IMR-90 (cell line): ENCODE results near the gene CDK5RAP2. TPM values are rescaled to one million over a fixed set of nuclear protein-coding genes. Genes with fewer than 3 reads are reported as not detected.

Experiments used
- ATAC-seq: fragments of 200-7000 bp; cut with Tn5 transposase; 2 replicates; pipeline ENCODE4 v1.9.1; 2020; ENCODE audit warnings: low read depth, mild to moderate bottlenecking, moderate library complexity
- BruUV-seq: library from RNA; stranded (reverse); fragments of 400-500 nt; replicated peaks from 2 replicates; lab custom pipeline; 2021; lab: Mats Ljungman, UMichigan
- CTCF ChIA-PET: fragments of 300-600 bp; formaldehyde crosslinking; extraction: SDS; loops from one replicate; lab custom pipeline; 2021; ENCODE audit warnings: antibody characterized with exemption; lab: Yijun Ruan, JAX
- POLR2A ChIA-PET: fragments of 300-600 bp; sonication (Branson Sonifier 250); formaldehyde crosslinking; loops from one replicate; lab custom pipeline; 2022; ENCODE audit warnings: antibody characterized with exemption; ENCODE audit not compliant: unreplicated experiment; lab: Charles Lee
- DNase-seq: peaks from one replicate; pipeline ENCODE4 v3.0.0; 2013
- H2AFZ ChIP-seq: replicated peaks from 2 replicates; pipeline ENCODE3; 2013; ENCODE audit warnings: low read length, mild to moderate bottlenecking; ENCODE audit not compliant: poor library complexity
- H2AK5ac ChIP-seq: 2 replicates; pipeline ENCODE4 v1.6.1; 2013; ENCODE audit warnings: low read depth, low read length, inconsistent platforms
- H2AK9ac ChIP-seq: replicated peaks from 2 replicates; pipeline ENCODE3; 2013; ENCODE audit warnings: mild to moderate bottlenecking, low read depth, low read length, moderate library complexity; ENCODE audit not compliant: poor library complexity
- H2BK120ac ChIP-seq: 2 replicates; pipeline ENCODE4 v1.6.1; 2013; ENCODE audit warnings: low read depth, low read length, inconsistent platforms
- H2BK15ac ChIP-seq: 3 replicates; pipeline ENCODE4 v1.6.1; 2013; ENCODE audit warnings: low read depth, low read length, inconsistent platforms
- H2BK20ac ChIP-seq: 2 replicates; pipeline ENCODE4 v1.6.1; 2013; ENCODE audit warnings: low read depth, mild to moderate bottlenecking, inconsistent platforms, low read length, moderate library complexity
- H2BK5ac ChIP-seq: 2 replicates; pipeline ENCODE4 v1.6.1; 2013; ENCODE audit warnings: mild to moderate bottlenecking, low read depth, low read length, inconsistent platforms; ENCODE audit not compliant: poor library complexity, severe bottlenecking
- H3K14ac ChIP-seq: replicated peaks from 2 replicates; pipeline ENCODE4 v1.6.1; 2013; ENCODE audit warnings: low read depth, low read length, inconsistent platforms
- H3K18ac ChIP-seq: 2 replicates; pipeline ENCODE4 v1.6.1; 2013; ENCODE audit warnings: low read depth, low read length, control low read depth
- H3K23ac ChIP-seq: 2 replicates; pipeline ENCODE4 v1.6.1; 2013; ENCODE audit warnings: low read depth, low read length, inconsistent platforms
- H3K27ac ChIP-seq: 2 replicates; pipeline ENCODE4 v1.5.1; 2013; ENCODE audit warnings: mild to moderate bottlenecking, control low read depth, low read length; ENCODE audit not compliant: insufficient read depth
- H3K27me3 ChIP-seq: 2 replicates; pipeline ENCODE4 v1.6.1; 2013; ENCODE audit warnings: low read length; ENCODE audit not compliant: control insufficient read depth, insufficient read depth
- H3K36me3 ChIP-seq: 2 replicates; pipeline ENCODE4 v1.6.1; 2013; ENCODE audit warnings: low read length, mixed read lengths; ENCODE audit not compliant: control insufficient read depth, insufficient read depth
- H3K4ac ChIP-seq: 2 replicates; pipeline ENCODE4 v1.6.1; 2013; ENCODE audit warnings: low read depth, low read length, inconsistent platforms
- H3K4me1 ChIP-seq: 2 replicates; pipeline ENCODE4 v1.6.1; 2013; ENCODE audit warnings: low read length, mixed read lengths; ENCODE audit not compliant: control insufficient read depth, insufficient read depth
- H3K4me2 ChIP-seq: 2 replicates; pipeline ENCODE4 v1.6.1; 2013; ENCODE audit warnings: low read depth, mild to moderate bottlenecking, control low read depth, low read length, moderate library complexity
- H3K4me3 ChIP-seq: 2 replicates; pipeline ENCODE4 v1.5.1; 2013; ENCODE audit warnings: low read depth, mild to moderate bottlenecking, control low read depth, low read length, moderate library complexity; ENCODE audit not compliant: insufficient read depth
- H3K56ac ChIP-seq: 2 replicates; pipeline ENCODE4 v1.6.1; 2013; ENCODE audit warnings: low read length, inconsistent platforms; ENCODE audit not compliant: insufficient read depth; ENCODE audit errors: extremely low read depth
- H3K79me1 ChIP-seq, 2 experiments: 2 replicates each; pipeline ENCODE4 v1.6.1; 2013; ENCODE audit warnings: low read length in 2 of 2, inconsistent platforms in 1 of 2, low read depth in 1 of 2
- H3K9ac ChIP-seq: 2 replicates; pipeline ENCODE4 v1.6.1; 2013; ENCODE audit warnings: low read depth, low read length, control low read depth
- H3K9me1 ChIP-seq: 2 replicates; pipeline ENCODE4 v1.6.1; 2013; ENCODE audit warnings: low read length, inconsistent platforms; ENCODE audit not compliant: insufficient read depth
- H3K9me3 ChIP-seq: 2 replicates; pipeline ENCODE4 v1.6.1; 2013; ENCODE audit warnings: low read length; ENCODE audit not compliant: control insufficient read depth, insufficient read depth
- H4K20me1 ChIP-seq: 2 replicates; pipeline ENCODE4 v1.6.1; 2013; ENCODE audit warnings: low read length, inconsistent platforms; ENCODE audit not compliant: insufficient read depth
- H4K5ac ChIP-seq: 2 replicates; pipeline ENCODE4 v1.6.1; 2013; ENCODE audit warnings: mild to moderate bottlenecking, low read depth, low read length, control low read depth
- H4K8ac ChIP-seq, 2 experiments: 2 replicates each; pipeline ENCODE4 v1.6.1; 2013; ENCODE audit warnings: low read depth in 2 of 2, low read length in 2 of 2, control low read depth in 1 of 2, inconsistent platforms in 1 of 2
- H4K91ac ChIP-seq: 2 replicates; pipeline ENCODE4 v1.6.1; 2013; ENCODE audit warnings: low read depth, low read length, inconsistent platforms; ENCODE audit not compliant: insufficient read depth
- CEBPB ChIP-seq: IDR thresholded peaks from 2 replicates; pipeline ENCODE4 v1.6.1; 2012; ENCODE audit warnings: low read depth, low read length, improper control_type of control experiment
- NFE2L2 ChIP-seq: fragments of 150-350 bp; IDR thresholded peaks from 2 replicates; pipeline ENCODE4 v1.6.1; 2016; ENCODE audit warnings: low read depth, mild to moderate bottlenecking, low read length
- dilution Hi-C: fragments of 300-500 bp; cut with HindIII; formaldehyde crosslinking; loops from one replicate; pipeline ENCODE4 v1.14.3; 2018; ENCODE audit warnings: low sequenced_read_pairs; ENCODE audit not compliant: unreplicated experiment
- in situ Hi-C: fragments of 300-500 bp; cut with MboI; formaldehyde crosslinking; loops from 3 replicates; pipeline ENCODE4 v1.14.3; 2019; ENCODE audit warnings: low sequenced_read_pairs, inconsistent platforms, mixed read lengths
- intact Hi-C: fragments of 100-400 bp; cut with micrococcal nuclease; formaldehyde crosslinking; loops from 2 replicates; pipeline ENCODE4 v1.10.0; 2022
- polyA plus RNA-seq, 3 experiments: library from polyadenylated mRNA; depleted of rRNA; stranded (reverse); fragments of >200 nt; gene quantifications; 2 replicates each; pipeline ENCODE4 v1.2.3, GENCODE V29; 2012; ENCODE audit warnings: low replicate concordance in 1 of 3
- total RNA-seq: library from RNA; depleted of rRNA; stranded (reverse); fragments of >200 nt; gene quantifications from 2 replicates; pipeline ENCODE4 v1.2.3, GENCODE V29; 2012

Gene CDK5RAP2
- total and polyA plus RNA-seq, 2 of the 4 experiments (the other 2 are of a cell fraction), result 29.5 to 31.7 TPM

DNA sequence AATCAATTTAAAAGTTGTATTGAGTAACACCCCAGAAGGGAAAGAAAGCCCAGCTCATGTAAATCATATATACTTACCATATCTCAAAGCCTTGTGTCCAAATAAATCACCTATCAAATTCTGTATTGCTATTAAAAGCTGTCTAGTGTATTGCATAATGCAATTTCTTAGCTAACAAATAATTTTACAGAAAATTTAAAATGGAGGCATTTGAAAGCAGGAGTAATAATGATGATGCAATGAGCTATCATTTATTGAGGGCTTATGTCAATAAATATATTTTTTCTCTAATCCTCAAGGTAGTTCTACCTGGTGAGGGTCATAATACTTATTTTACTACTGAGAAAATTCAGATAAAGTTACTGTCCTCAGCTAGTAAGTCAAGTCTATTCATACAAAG, 42.8 kb upstream of the CDK5RAP2 start:
- H2BK20ac ChIP-seq, result no peak overlapping the region
- H3K14ac ChIP-seq, result no peak overlapping the region
- no peaks in the 10 kb centered on the region for H3K9me1 ChIP-seq
- no peak overlapping the region for H3K4me2 ChIP-seq
- no peak for DNase-seq
- in situ Hi-C loops, result loop anchor here (25.0 kb wide), 1 partner anchor 440 kb away; the partner anchor contains the start of genes C5 and CNTRL
- no peak overlapping the region for H3K23ac ChIP-seq
- no peaks in the 10 kb centered on the region for H4K20me1 ChIP-seq
- peaks cover 0 to 7% of the 10 kb centered on the region in 2 experiments; a peak in 2 of 4 replicates for H3K79me1 ChIP-seq
- H3K18ac ChIP-seq, result no peak overlapping the region
- BruUV-seq, result no TSS peak
- intact Hi-C loops, result loop anchor here (10.0 kb wide), 1 partner anchor 212 kb away; no protein-coding TSS in a partner anchor
- H3K56ac ChIP-seq, result no peak overlapping the region
- no peak overlapping the region for H3K4ac ChIP-seq
- ATAC-seq, result no peak
- dilution Hi-C loops, result no loop called here
- no peak overlapping the region for H3K4me3 ChIP-seq
- CTCF ChIA-PET, result no interaction called here
- H2AK9ac ChIP-seq, result no peak overlapping the region
- H4K5ac ChIP-seq, result no peak overlapping the region
- no peak overlapping the region for H2AK5ac ChIP-seq
- peak; percentile 49 for TF ChIP-seq CEBPB
- TF ChIP-seq NFE2L2, result no peak
- H3K4me1 ChIP-seq, result peaks cover 4% of the 10 kb centered on the region
- no peaks in the 10 kb centered on the region for H3K9me3 ChIP-seq
- no peak overlapping the region for H3K9ac ChIP-seq
- H3K27ac ChIP-seq, result no peak overlapping the region
- no peaks in the 10 kb centered on the region for H3K27me3 ChIP-seq
- H2BK120ac ChIP-seq, result no peak overlapping the region
- POLR2A ChIA-PET, result interaction anchor here (0.6 kb wide), 1 partner anchor 234 kb away, joined by 4 read pairs; no protein-coding TSS in a partner anchor
- H2BK15ac ChIP-seq, result no peak overlapping the region
- H2BK5ac ChIP-seq, result no peak overlapping the region
- H3K36me3 ChIP-seq, result peaks cover 1% of the 10 kb centered on the region; the same call in 1 of the 2 replicates
- H2AFZ ChIP-seq, result no peak overlapping the region
- H4K8ac ChIP-seq, result no peak overlapping the region
- no peak overlapping the region for H4K91ac ChIP-seq
